Ascending aorta (tissue), 2 donors: ENCODE measurements around the gene PDLIM5. TPM values are rescaled to one million over a fixed set of nuclear protein-coding genes. Genes with fewer than 3 reads are reported as not detected.

ENCODE experiments used
- DNase-seq, 2 donors: peaks; one replicate each; pipeline ENCODE4 v3.0.0-alpha.2; 2019; ENCODE audit warnings: low spot score in 2 of 2
- H3K27ac ChIP-seq, 2 donors: fragments of 200-600 bp; sonication (generic); one replicate each; pipeline ENCODE4 v1.5.1; 2016 to 2017; ENCODE audit warnings: mild to moderate bottlenecking in 1 of 2
- H3K27me3 ChIP-seq: fragments of 200-600 bp; sonication (generic); one replicate; pipeline ENCODE4 v1.5.1; 2017
- H3K36me3 ChIP-seq, 2 donors: fragments of 200-600 bp; sonication (generic); one replicate each; pipeline ENCODE4 v1.5.1; 2016
- H3K4me1 ChIP-seq, 2 donors: fragments of 200-600 bp; sonication (generic); one replicate each; pipeline ENCODE4 v1.5.1; 2016 to 2017; ENCODE audit warnings: mild to moderate bottlenecking in 1 of 2
- H3K4me3 ChIP-seq, 2 donors: fragments of 200-600 bp; sonication (generic); one replicate each; pipeline ENCODE4 v1.5.1; 2016 to 2017; ENCODE audit warnings: mild to moderate bottlenecking in 1 of 2
- H3K9me3 ChIP-seq, 2 donors: fragments of 200-600 bp; sonication (generic); one replicate each; pipeline ENCODE4 v1.5.1; 2016
- intact Hi-C: fragments of 100-400 bp; cut with DNase I; formaldehyde crosslinking; loops from one replicate; pipeline ENCODE4 v1.15.1; 2023
- total RNA-seq: library from RNA; depleted of rRNA; stranded (reverse); fragments of >200 nt; gene quantifications from one replicate; pipeline ENCODE4 v1.1.0, GENCODE V29; 2016
- TF ChIP-seq, protein P1 (sequence below), 3 experiments: fragments of 200-600 bp in 2 of 3; fragments of 450-650 bp in 1 of 3; sonication (generic) in 2 of 3; IDR thresholded peaks; one replicate each; pipeline ENCODE4 v1.5.1; 2016 to 2019; ENCODE audit warnings: antibody characterized with exemption in 3 of 3, mild to moderate bottlenecking in 1 of 3, moderate library complexity in 1 of 3

Gene PDLIM5
- total RNA-seq, 1 donor from 2014 or later = 103 TPM

DNA sequence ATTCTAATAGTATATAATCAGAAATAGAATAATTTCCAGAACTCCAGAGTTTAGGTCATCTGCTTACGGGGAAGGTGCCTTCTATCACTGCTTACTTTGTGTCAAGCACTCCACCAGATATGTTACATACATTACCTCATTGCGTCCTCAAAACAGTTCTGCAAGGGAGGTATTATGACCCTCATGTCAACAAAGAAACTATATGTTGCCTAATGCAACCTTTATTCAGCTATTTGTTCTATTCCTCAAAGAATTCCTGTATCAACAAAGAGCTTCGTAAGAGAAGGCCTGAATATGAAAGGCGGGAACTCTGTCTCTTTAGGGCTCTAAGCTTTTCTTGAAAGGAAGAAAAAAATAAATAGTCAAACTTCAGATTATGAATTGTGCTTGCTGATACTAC lies 114.7 kb downstream of the PDLIM5 start:
- Histone ChIP-seq H3K4me3 (no peak overlapping the region), H3K27ac (no peak overlapping the region), H3K9me3 (no peaks in the 10 kb centered on the region), H3K36me3 (no peaks in the 10 kb centered on the region), H3K4me1 (peaks cover 0 to 57% of the 10 kb centered on the region in 2 donors), H3K27me3 (no peaks in the 10 kb centered on the region)
- no peak for DNase-seq
- TF ChIP-seq, protein P1, sequence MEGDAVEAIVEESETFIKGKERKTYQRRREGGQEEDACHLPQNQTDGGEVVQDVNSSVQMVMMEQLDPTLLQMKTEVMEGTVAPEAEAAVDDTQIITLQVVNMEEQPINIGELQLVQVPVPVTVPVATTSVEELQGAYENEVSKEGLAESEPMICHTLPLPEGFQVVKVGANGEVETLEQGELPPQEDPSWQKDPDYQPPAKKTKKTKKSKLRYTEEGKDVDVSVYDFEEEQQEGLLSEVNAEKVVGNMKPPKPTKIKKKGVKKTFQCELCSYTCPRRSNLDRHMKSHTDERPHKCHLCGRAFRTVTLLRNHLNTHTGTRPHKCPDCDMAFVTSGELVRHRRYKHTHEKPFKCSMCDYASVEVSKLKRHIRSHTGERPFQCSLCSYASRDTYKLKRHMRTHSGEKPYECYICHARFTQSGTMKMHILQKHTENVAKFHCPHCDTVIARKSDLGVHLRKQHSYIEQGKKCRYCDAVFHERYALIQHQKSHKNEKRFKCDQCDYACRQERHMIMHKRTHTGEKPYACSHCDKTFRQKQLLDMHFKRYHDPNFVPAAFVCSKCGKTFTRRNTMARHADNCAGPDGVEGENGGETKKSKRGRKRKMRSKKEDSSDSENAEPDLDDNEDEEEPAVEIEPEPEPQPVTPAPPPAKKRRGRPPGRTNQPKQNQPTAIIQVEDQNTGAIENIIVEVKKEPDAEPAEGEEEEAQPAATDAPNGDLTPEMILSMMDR (IDR thresholded peaks at IDR 0.05) = no peak
- intact Hi-C loops = no loop called here

DNA sequence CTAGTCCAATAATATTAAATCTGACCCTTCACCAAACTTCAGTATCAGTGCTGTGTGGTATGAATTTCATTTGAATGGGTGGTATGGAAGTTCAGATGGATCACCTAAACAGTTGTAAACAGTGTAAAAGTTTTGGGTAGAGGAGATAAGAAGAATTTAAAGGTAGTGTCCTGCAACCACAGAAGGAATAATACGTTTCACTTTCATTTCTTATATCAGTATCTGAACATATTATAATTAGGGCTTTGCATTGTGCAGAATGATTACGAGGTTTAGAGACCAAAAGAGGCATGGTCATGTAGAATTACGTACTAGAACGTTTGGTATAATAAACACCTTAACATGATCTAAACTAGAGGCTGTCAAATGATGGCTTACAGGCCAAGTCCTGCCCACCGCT lies 116.1 kb downstream of the PDLIM5 start:
- no peak for DNase-seq
- TF ChIP-seq, protein P1 (IDR thresholded peaks at IDR 0.05) = no peak
- Histone ChIP-seq H3K4me1 (peaks cover 0 to 57% of the 10 kb centered on the region in 2 donors), H3K9me3 (no peaks in the 10 kb centered on the region), H3K4me3 (no peak overlapping the region), H3K27ac (peak overlapping the region in 1 of 2 donors; percentile 21), H3K27me3 (no peaks in the 10 kb centered on the region), H3K36me3 (no peaks in the 10 kb centered on the region)
- intact Hi-C loops = no loop called here

DNA sequence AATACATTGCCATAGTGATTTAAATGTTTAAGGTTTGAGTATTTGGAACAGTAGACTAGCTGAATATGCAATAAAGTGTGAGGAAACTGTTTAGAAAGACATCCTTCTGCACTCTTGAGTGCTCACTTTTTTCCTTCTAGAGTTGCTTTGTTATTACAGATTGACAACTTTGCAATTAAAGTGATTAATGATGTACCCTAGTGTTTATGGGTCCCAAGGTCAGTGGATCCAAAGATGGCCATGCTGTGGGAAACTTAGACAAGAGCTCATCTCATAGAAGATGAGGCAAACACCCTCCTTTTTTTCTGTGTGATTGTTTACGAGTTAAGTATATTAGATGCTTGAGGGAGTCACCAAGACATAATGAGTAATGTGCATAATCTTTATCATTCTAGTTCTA lies 118.8 kb downstream of the PDLIM5 start:
- Histone ChIP-seq H3K27ac (no peak overlapping the region), H3K36me3 (peaks cover 0 to under 1% of the 10 kb centered on the region in 2 donors), H3K27me3 (no peaks in the 10 kb centered on the region), H3K4me1 (peaks cover under 1 to 53% of the 10 kb centered on the region in 2 donors), H3K9me3 (no peaks in the 10 kb centered on the region), H3K4me3 (no peak overlapping the region)
- TF ChIP-seq, protein P1 (IDR thresholded peaks at IDR 0.05) = no peak
- no peak for DNase-seq
- intact Hi-C loops = loop anchor here (5.0 kb wide), 1 partner anchor 113 kb away; no protein-coding TSS in a partner anchor

DNA sequence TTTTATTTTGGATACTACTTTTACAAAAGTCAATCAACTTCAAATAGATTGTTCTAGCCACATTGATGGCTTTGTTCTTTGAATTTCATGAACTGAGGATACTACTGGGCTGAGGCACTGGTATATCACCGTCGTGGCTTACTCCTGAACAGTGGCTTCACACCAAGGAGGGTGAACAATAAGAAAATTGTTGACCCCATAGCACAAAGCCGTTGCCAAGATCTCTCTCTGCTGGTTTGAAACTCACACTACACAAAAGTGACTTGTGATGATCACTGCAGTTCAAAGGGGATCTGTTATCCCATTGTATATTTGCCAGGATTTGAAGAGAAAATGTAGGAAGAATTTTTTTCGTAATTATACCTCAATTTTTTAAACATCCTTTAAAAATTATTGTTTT lies 119.6 kb downstream of the PDLIM5 start:
- Histone ChIP-seq H3K4me3 (no peak overlapping the region), H3K27ac (no peak overlapping the region), H3K4me1 (peaks cover 8 to 57% of the 10 kb centered on the region in 2 donors), H3K36me3 (peaks cover 3 to 7% of the 10 kb centered on the region in 2 donors), H3K27me3 (no peaks in the 10 kb centered on the region), H3K9me3 (no peaks in the 10 kb centered on the region)
- no peak for DNase-seq
- TF ChIP-seq, protein P1 (IDR thresholded peaks at IDR 0.05) = no peak
- intact Hi-C loops = loop anchor here (5.0 kb wide), 1 partner anchor 114 kb away; no protein-coding TSS in a partner anchor

DNA sequence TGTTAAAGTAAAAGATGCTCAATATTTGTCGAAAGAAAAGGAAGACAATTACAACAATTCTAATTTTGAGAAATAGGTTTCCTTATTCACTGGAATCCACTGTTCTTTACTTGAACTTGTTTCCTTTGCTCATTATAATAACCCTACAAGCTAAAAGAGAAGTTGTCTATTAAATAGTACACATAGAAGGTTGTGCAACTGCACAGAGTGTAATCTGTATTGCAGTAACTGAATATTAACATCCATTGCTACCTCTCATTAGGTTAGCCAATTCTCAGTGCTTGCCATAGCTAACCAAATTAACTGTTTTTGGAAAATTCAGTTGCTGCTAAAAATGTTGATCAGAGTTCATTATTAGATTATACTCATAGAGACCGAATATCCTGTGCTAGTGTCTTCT lies 120.0 kb downstream of the PDLIM5 start:
- Histone ChIP-seq H3K9me3 (no peaks in the 10 kb centered on the region), H3K4me3 (no peak overlapping the region), H3K4me1 (peaks cover 8 to 60% of the 10 kb centered on the region in 2 donors), H3K27me3 (no peaks in the 10 kb centered on the region), H3K36me3 (peaks cover 3 to 7% of the 10 kb centered on the region in 2 donors), H3K27ac (no peak overlapping the region)
- TF ChIP-seq, protein P1 (IDR thresholded peaks at IDR 0.05) = no peak
- DNase-seq = no peak
- intact Hi-C loops = loop anchor here (5.0 kb wide), 1 partner anchor 114 kb away; no protein-coding TSS in a partner anchor

DNA sequence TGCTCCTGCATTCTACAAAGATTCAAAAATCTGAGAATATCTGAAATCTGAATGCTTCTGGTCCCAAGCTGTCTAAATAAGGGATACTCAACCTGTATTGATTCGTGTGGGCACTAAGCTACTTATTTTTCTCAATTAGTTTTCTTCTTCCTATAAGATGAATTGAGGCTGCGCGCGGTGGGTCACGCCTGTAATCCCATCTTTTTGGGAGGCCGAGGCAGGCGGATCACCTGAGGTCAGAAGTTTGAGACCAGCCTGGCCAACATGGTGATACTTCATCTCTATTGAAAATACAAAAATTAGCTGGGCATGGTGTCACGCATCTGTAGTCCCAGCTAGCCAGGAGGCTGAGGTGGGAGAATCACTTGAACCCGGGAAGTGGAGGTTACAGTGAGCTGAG lies 122.3 kb downstream of the PDLIM5 start:
- intact Hi-C loops = loop anchor here (5.0 kb wide), 1 partner anchor 117 kb away; no protein-coding TSS in a partner anchor
- H3K4me1 ChIP-seq = peaks cover 8 to 67% of the 10 kb centered on the region in 2 donors
- no peak overlapping the region for H3K4me3 ChIP-seq
- H3K27ac ChIP-seq = no peak overlapping the region
- H3K36me3 ChIP-seq = peaks cover 3 to 7% of the 10 kb centered on the region in 2 donors
- H3K27me3 ChIP-seq = no peaks in the 10 kb centered on the region
- no peaks in the 10 kb centered on the region for H3K9me3 ChIP-seq
- DNase-seq = no peak
- TF ChIP-seq, protein P1 (IDR thresholded peaks at IDR 0.05) = no peak
